H9 (cell line): ENCODE measurements around the gene SCAF8. TPM values are rescaled to one million over a fixed set of nuclear protein-coding genes. Genes with fewer than 3 reads are reported as not detected.

Experiments used
- DNase-seq: peaks from one replicate; pipeline ENCODE4 v3.0.0-alpha.2; 2017
- H2AFZ ChIP-seq: one replicate; pipeline ENCODE4 v1.6.1; 2013; ENCODE audit warnings: mild to moderate bottlenecking, low read length, control low read depth, moderate library complexity
- H2AK5ac ChIP-seq: 2 replicates; pipeline ENCODE4 v1.6.1; 2013; ENCODE audit warnings: low read length, control low read depth, mixed read lengths; ENCODE audit not compliant: insufficient read length
- H2BK120ac ChIP-seq: one replicate; pipeline ENCODE4 v1.6.1; 2013; ENCODE audit warnings: low read depth, mild to moderate bottlenecking, low read length, control low read depth, inconsistent platforms; ENCODE audit not compliant: poor library complexity, severe bottlenecking
- H2BK12ac ChIP-seq: 2 replicates; pipeline ENCODE4 v1.6.1; 2013; ENCODE audit warnings: low read length, control low read depth, mixed read lengths, low read depth; ENCODE audit not compliant: insufficient read length
- H2BK15ac ChIP-seq: 2 replicates; pipeline ENCODE4 v1.6.1; 2013; ENCODE audit warnings: low read depth, low read length, control low read depth
- H2BK20ac ChIP-seq: one replicate; pipeline ENCODE4 v1.6.1; 2013; ENCODE audit warnings: low read depth, mild to moderate bottlenecking, low read length, control low read depth, inconsistent platforms; ENCODE audit not compliant: poor library complexity, severe bottlenecking
- H2BK5ac ChIP-seq: 2 replicates; pipeline ENCODE4 v1.6.1; 2013; ENCODE audit warnings: low read length, control low read depth, mixed read lengths; ENCODE audit not compliant: insufficient read length
- H3K14ac ChIP-seq: 2 replicates; pipeline ENCODE4 v1.6.1; 2013; ENCODE audit warnings: low read length, control low read depth; ENCODE audit not compliant: insufficient read depth
- H3K18ac ChIP-seq: 2 replicates; pipeline ENCODE4 v1.6.1; 2013; ENCODE audit warnings: low read depth, mild to moderate bottlenecking, mixed read lengths, low read length, control low read depth; ENCODE audit not compliant: insufficient read length
- H3K23ac ChIP-seq: 2 replicates; pipeline ENCODE4 v1.6.1; 2013; ENCODE audit warnings: low read length, control low read depth, mixed read lengths, low read depth; ENCODE audit not compliant: insufficient read length
- H3K23me2 ChIP-seq: 2 replicates; pipeline ENCODE4 v1.6.1; 2013; ENCODE audit warnings: low read depth, mild to moderate bottlenecking, mixed read lengths, low read length, control low read depth; ENCODE audit not compliant: insufficient read length, poor library complexity, severe bottlenecking
- H3K27ac ChIP-seq: 2 replicates; pipeline ENCODE4 v1.5.1; 2013; ENCODE audit warnings: low read length, control low read depth, mixed read lengths, low read depth; ENCODE audit not compliant: insufficient read length
- H3K27me3 ChIP-seq: 2 replicates; pipeline ENCODE4 v1.6.1; 2013; ENCODE audit warnings: low read length, control low read depth, inconsistent platforms; ENCODE audit not compliant: insufficient read depth
- H3K4ac ChIP-seq: 2 replicates; pipeline ENCODE4 v1.6.1; 2013; ENCODE audit warnings: low read depth, mild to moderate bottlenecking, control low read depth, inconsistent platforms, low read length, moderate library complexity
- H3K4me1 ChIP-seq: 2 replicates; pipeline ENCODE4 v1.6.1; 2013; ENCODE audit warnings: low read length, control low read depth, inconsistent platforms; ENCODE audit not compliant: insufficient read depth
- H3K4me2 ChIP-seq: 2 replicates; pipeline ENCODE4 v1.6.1; 2013; ENCODE audit warnings: low read length, control low read depth, mixed read lengths; ENCODE audit not compliant: insufficient read length, insufficient read depth
- H3K56ac ChIP-seq: 2 replicates; pipeline ENCODE4 v1.6.1; 2013; ENCODE audit warnings: low read depth, mild to moderate bottlenecking, mixed read lengths, low read length, control low read depth; ENCODE audit not compliant: insufficient read length
- H3K79me1 ChIP-seq: 2 replicates; pipeline ENCODE4 v1.6.1; 2013; ENCODE audit warnings: low read depth, mild to moderate bottlenecking, moderate library complexity, low read length, control low read depth, inconsistent platforms; ENCODE audit not compliant: insufficient read depth, poor library complexity, severe bottlenecking
- H3K79me2 ChIP-seq: 2 replicates; pipeline ENCODE4 v1.6.1; 2013; ENCODE audit warnings: low read length, control low read depth, inconsistent platforms; ENCODE audit not compliant: insufficient read depth
- H3K9ac ChIP-seq: 2 replicates; pipeline ENCODE4 v1.6.1; 2013; ENCODE audit warnings: low read length, control low read depth, mixed read lengths; ENCODE audit not compliant: insufficient read length; ENCODE audit errors: extremely low read depth
- H3K9me3 ChIP-seq: one replicate; pipeline ENCODE4 v1.6.1; 2013; ENCODE audit warnings: low read depth, low read length, inconsistent platforms; ENCODE audit not compliant: control insufficient read depth
- H3T11ph ChIP-seq: one replicate; pipeline ENCODE4 v1.6.1; 2013; ENCODE audit warnings: mild to moderate bottlenecking, low read length, control low read depth, inconsistent platforms
- H4K20me1 ChIP-seq: one replicate; pipeline ENCODE4 v1.6.1; 2013; ENCODE audit not compliant: control insufficient read depth, insufficient read length, insufficient read depth
- H4K5ac ChIP-seq: 2 replicates; pipeline ENCODE4 v1.6.1; 2013; ENCODE audit warnings: low read depth, mild to moderate bottlenecking, mixed read lengths, low read length, control low read depth; ENCODE audit not compliant: insufficient read length
- H4K8ac ChIP-seq: replicated peaks from 2 replicates; pipeline ENCODE4 v1.6.1; 2013; ENCODE audit warnings: low read length, control low read depth, mixed read lengths, low read depth; ENCODE audit not compliant: insufficient read length
- H4K91ac ChIP-seq: 2 replicates; pipeline ENCODE4 v1.6.1; 2013; ENCODE audit warnings: low read depth, mild to moderate bottlenecking, moderate library complexity, mixed read lengths, low read length, control low read depth; ENCODE audit not compliant: insufficient read length
- H3K27ac Mint-ChIP-seq, 3 experiments: 2 replicates in 2 of 3; 3 replicates in 1 of 3; pipeline ENCODE4 v1.8.0; 2020 to 2021; ENCODE audit warnings: mixed read lengths in 3 of 3, mild to moderate bottlenecking in 1 of 3, moderate library complexity in 1 of 3
- H3K27me3 Mint-ChIP-seq: 2 replicates; pipeline ENCODE4 v1.8.0; 2021; ENCODE audit warnings: low read depth, mild to moderate bottlenecking, moderate library complexity, mixed read lengths
- H3K36me3 Mint-ChIP-seq, 3 experiments: 2 replicates in 2 of 3; 3 replicates in 1 of 3; pipeline ENCODE4 v1.8.0; 2020 to 2021; ENCODE audit warnings: low read depth in 3 of 3, mixed read lengths in 3 of 3; ENCODE audit not compliant: insufficient read depth in 1 of 3
- H3K4me1 Mint-ChIP-seq, 2 experiments: 2 replicates each; pipeline ENCODE4 v1.8.0; 2020; ENCODE audit warnings: mixed read lengths in 2 of 2
- H3K4me3 Mint-ChIP-seq, 2 experiments: 2 replicates in 1 of 2; 3 replicates in 1 of 2; pipeline ENCODE4 v1.8.0; 2020 to 2021; ENCODE audit warnings: mild to moderate bottlenecking in 2 of 2, mixed read lengths in 2 of 2, moderate library complexity in 1 of 2
- H3K9me3 Mint-ChIP-seq, 2 experiments: 2 replicates in 1 of 2; 3 replicates in 1 of 2; pipeline ENCODE4 v1.8.0; 2020; ENCODE audit warnings: mild to moderate bottlenecking in 2 of 2, mixed read lengths in 2 of 2, moderate library complexity in 1 of 2
- WGBS: extraction: QIAGEN DNeasy Blood & Tissue Kit; methylation state at CpG from one replicate; pipeline ENCODE4 v1.1.7; 2013; ENCODE audit warnings: missing lambda C conversion rate, low lambda C conversion rate, mixed read lengths; ENCODE audit not compliant: insufficient read length; ENCODE audit errors: extremely low coverage; 5-methylcytosine and 5-hydroxymethylcytosine counted together
- total RNA-seq: library from RNA; stranded (reverse); gene quantifications from 2 replicates; pipeline ENCODE4 v1.2.1, GENCODE V29; 2021
- TF ChIP-seq, protein P1 (sequence below): fragments of 200-600 bp; sonication (generic); conservative IDR thresholded peaks from 3 replicates; pipeline ENCODE4 v1.8.0; 2021; ENCODE audit warnings: antibody characterized with exemption, mild to moderate bottlenecking

Gene SCAF8
- total RNA-seq, 1 experiment from 2014 or later, result 78.5 TPM

DNA sequence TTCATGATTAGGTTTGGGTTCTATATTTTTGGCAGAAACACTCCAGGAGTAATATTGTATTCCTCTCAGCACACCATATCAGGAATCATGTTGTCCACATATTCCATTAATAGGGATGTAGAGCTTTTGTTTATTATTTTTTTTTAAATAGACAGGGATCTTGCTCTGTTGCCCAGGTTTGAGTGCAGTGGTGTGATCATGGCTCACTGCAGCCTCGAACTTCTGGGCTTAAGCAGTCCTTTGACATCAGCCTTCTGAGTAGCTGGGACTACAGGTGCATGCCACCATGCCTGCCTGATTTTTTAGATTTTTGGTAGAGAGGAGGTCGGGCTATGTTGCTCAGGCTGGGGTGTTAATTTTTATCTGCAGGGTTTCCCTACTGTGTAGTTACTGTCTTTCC is 12.0 kb downstream of the SCAF8 start:
- H3K4me1 Mint-ChIP-seq, result peaks cover 25 to 26% of the 10 kb centered on the region in 2 experiments
- Histone ChIP-seq H3K9ac (no peak overlapping the region), H2BK5ac (no peak overlapping the region), H4K5ac (no peak overlapping the region), H4K91ac (no peak overlapping the region), H3K9me3 (no peaks in the 10 kb centered on the region), H3K56ac (no peak overlapping the region), H3K79me1 (peaks cover 12% of the 10 kb centered on the region), H3K27me3 (no peaks in the 10 kb centered on the region), H3K18ac (no peak overlapping the region), H3K4me1 (peaks cover 3% of the 10 kb centered on the region; the same call in 1 of the 2 replicates), H3K27ac (no peak overlapping the region), H3K23ac (no peak overlapping the region), H3K4ac (no peak overlapping the region), H2AK5ac (no peak overlapping the region), H3K23me2 (no peaks in the 10 kb centered on the region), H3K14ac (no peak overlapping the region), H2AFZ (no peak overlapping the region), H3K4me2 (no peak overlapping the region), H2BK120ac (no peak overlapping the region), H2BK20ac (no peak overlapping the region), H4K20me1 (no peaks in the 10 kb centered on the region), H2BK12ac (no peak overlapping the region), H2BK15ac (no peak overlapping the region), H4K8ac (no peak overlapping the region), H3K79me2 (peaks cover 54% of the 10 kb centered on the region), H3T11ph (no peak overlapping the region)
- no peaks in the 10 kb centered on the region for H3K9me3 Mint-ChIP-seq
- H3K27me3 Mint-ChIP-seq, result no peaks in the 10 kb centered on the region
- TF ChIP-seq, protein P1, sequence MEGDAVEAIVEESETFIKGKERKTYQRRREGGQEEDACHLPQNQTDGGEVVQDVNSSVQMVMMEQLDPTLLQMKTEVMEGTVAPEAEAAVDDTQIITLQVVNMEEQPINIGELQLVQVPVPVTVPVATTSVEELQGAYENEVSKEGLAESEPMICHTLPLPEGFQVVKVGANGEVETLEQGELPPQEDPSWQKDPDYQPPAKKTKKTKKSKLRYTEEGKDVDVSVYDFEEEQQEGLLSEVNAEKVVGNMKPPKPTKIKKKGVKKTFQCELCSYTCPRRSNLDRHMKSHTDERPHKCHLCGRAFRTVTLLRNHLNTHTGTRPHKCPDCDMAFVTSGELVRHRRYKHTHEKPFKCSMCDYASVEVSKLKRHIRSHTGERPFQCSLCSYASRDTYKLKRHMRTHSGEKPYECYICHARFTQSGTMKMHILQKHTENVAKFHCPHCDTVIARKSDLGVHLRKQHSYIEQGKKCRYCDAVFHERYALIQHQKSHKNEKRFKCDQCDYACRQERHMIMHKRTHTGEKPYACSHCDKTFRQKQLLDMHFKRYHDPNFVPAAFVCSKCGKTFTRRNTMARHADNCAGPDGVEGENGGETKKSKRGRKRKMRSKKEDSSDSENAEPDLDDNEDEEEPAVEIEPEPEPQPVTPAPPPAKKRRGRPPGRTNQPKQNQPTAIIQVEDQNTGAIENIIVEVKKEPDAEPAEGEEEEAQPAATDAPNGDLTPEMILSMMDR, result no peak
- no peak overlapping the region for H3K27ac Mint-ChIP-seq
- H3K4me3 Mint-ChIP-seq, result no peak overlapping the region
- WGBS, result no CpG with 5 or more reads among the region's 2 CpGs
- peaks cover 0 to 13% (median 11%) of the 10 kb centered on the region in 3 experiments; a peak in 5 of 7 replicates for H3K36me3 Mint-ChIP-seq
- DNase-seq, result no peak
